LNCaP clone FGC (cell line): ENCODE data around the gene DAAM1.

Source experiments
- DNase-seq: peaks from one replicate; pipeline ENCODE4 v3.0.0-alpha.2; 2011; ENCODE audit warnings: low read depth
- H3K4me3 ChIP-seq: 2 replicates; pipeline ENCODE4 v1.5.1; 2011; ENCODE audit warnings: mild to moderate bottlenecking, low read depth, low read length, control low read depth
- CTCF ChIP-seq: IDR thresholded peaks from 2 replicates; pipeline ENCODE4 v1.5.1; 2012; ENCODE audit warnings: mild to moderate bottlenecking; ENCODE audit not compliant: control insufficient read depth, insufficient read depth; ENCODE audit errors: extremely low read depth

Gene DAAM1

GRCh38 chr14:59150990-59151389, 37.5 kb upstream of the DAAM1 start:
- no peak for DNase-seq
- H3K4me3 ChIP-seq: no peak overlapping the region

GRCh38 chr14:59154373-59154772, 34.1 kb upstream of the DAAM1 start:
- TF ChIP-seq CTCF: no peak
- no peak for DNase-seq
- H3K4me3 ChIP-seq: no peak overlapping the region

More at GRCh38 chr14:59150990-59151389, 37.5 kb upstream of the DAAM1 start:
- no peak for TF ChIP-seq CTCF

GRCh38 chr14:59155886-59156285, 32.6 kb upstream of the DAAM1 start:
- H3K4me3 ChIP-seq: no peak overlapping the region
- no peak for DNase-seq
- no peak for TF ChIP-seq CTCF

- no peak overlapping the region for H3K4me3 ChIP-seq
- no peak for TF ChIP-seq CTCF
- no peak for DNase-seq
Observed at GRCh38 chr14:59159169-59159568, 29.3 kb upstream of the DAAM1 start.

- H3K4me3 ChIP-seq: no peak overlapping the region
- no peak for TF ChIP-seq CTCF
- no peak for DNase-seq
Observed at GRCh38 chr14:59160506-59160905, 28.0 kb upstream of the DAAM1 start.

GRCh38 chr14:59161561-59162175, 26.8 kb upstream of the DAAM1 start:
- TF ChIP-seq CTCF: no peak
- H3K4me3 ChIP-seq: no peak overlapping the region
- DNase-seq: no peak

- no peak for TF ChIP-seq CTCF
- no peak for DNase-seq
- H3K4me3 ChIP-seq: no peak overlapping the region
Observed at GRCh38 chr14:59166258-59166657, 22.2 kb upstream of the DAAM1 start.
